ENCODE data around the gene BRINP1.
"Not testable (repeated sequence)": the region's sequence is repeated elsewhere in the genome, so short reads cannot be mapped to it uniquely, and the experiment has no call there.

Gene BRINP1

DNA sequence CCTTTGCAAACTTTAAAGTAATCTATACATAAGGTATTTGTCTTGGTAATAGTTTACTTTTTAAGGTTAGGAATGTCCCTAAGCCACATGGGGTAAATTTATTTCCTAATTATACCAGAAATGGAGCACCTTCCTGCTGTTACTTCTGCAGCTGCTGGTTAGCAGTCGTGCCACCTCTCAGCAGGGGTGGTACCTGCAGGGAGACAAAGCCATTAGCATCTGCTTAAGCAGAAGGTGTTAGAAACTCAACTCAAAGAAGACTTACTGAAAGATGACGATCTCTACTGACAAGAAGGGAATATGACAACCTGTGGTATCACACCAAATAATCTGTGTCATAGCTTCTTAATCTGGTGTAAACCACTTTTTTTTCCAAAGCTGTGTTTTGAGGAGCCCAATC lies 173.7 kb downstream of the BRINP1 start:
- no peak for DNase-seq

DNA sequence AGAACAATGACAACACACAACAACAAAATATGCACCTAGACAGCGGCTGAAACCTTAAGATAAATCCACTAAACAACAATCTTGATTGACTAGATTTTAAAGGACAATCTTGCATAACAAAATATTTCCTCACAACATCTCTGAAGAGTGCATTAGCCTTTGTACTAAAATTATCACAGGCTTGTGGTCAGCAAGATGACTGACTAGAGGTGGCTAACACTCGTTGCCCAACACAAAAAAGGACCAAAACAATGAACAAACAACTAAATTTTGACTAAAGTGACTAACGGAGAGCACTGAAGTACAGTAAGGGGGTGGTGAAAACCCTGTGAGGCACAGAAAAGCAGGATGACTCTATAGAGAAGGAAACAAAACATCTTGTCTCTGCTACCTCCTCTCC lies 183.9 kb downstream of the BRINP1 start:
- no peak for DNase-seq

GRCh38 chr9:119184265-119184936 lies 184.8 kb downstream of the BRINP1 start:
- no peak for DNase-seq

- no peak for DNase-seq
Measured at GRCh38 chr9:119181561-119181960, 187.7 kb downstream of the BRINP1 start.

GRCh38 chr9:119180897-119181296 lies 188.3 kb downstream of the BRINP1 start:
- no peak for DNase-seq

GRCh38 chr9:119179701-119180100 lies 189.5 kb downstream of the BRINP1 start:
- no peak for DNase-seq

DNA sequence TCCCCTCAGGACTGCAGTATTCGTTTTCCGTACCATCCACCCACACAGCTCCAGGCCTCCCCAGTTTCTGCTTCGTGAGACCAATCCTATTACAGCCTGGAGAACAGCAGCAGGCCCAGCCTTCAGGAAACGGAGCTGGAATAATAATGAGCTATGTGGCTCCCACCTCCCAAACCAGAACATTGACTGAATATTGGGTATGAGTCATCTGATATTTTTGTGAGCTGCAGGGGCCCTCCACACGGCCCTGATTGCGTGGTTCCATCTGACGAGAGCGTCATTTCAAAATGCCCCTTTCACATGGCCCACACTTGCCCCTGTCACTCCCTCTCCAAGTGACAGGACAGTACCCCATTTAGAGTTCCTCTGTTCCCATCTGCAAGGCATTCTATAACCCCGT lies 192.0 kb downstream of the BRINP1 start:
- no peak for DNase-seq

DNA sequence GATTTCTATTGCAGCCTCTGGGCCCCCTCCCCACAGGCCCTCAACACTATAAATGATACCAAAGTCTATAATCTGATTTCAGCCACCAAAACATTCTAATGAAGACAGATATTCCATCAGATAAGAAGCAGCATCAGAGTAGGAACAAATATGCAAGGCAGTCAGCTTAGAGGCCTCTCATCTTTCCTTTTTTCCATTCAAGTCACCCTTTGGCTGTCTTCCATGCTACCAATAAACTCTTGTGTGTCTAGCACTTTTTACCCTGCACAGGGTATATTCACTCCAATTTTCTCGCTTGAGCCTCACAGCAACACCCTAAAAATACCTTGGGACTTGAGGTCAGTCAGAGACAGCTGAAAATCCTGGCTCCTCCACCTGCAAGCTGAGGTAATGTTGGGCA lies 193.7 kb downstream of the BRINP1 start:
- DNase-seq: no peak

DNA sequence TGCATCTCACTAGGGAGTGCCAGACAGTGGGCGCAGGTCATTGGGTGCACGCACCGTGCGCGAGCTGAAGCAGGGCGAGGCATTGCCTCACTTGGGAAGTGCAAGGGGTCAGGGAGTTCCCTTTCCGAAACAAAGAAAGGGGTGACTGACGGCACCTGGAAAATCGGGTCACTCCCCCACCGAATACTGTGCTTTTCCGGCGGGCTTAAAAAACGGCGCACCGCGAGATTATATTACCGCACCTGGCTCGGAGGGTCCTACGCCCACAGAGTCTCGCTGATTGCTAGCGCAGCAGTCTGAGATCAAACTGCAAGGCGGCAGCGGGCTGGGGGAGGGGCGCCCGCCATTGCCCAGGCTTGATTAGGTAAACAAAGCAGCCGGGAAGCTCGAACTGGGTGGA lies 200.0 kb downstream of the BRINP1 start:
- DNase-seq: not testable (repeated sequence)

DNA sequence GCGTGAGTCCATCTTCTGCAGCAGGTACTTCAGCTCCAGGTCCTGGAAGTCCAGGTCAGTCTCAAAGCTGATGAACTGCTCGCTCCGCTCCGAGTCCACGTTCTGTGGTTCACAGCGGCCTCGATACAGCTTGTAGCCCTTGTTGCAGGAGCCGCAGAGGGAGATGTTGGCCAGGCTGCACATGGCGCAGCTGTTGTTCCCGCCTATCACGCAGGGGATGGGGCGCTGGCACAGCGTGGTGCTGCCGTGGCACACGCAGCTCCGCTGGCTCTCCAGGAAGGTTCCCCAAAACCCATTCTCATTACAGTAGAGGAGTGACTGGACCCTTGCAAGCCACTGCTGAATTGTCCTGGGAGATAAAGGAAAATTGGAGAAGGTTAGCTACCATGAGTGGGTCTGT lies 201.4 kb downstream of the BRINP1 start:
- no peak for DNase-seq

DNA sequence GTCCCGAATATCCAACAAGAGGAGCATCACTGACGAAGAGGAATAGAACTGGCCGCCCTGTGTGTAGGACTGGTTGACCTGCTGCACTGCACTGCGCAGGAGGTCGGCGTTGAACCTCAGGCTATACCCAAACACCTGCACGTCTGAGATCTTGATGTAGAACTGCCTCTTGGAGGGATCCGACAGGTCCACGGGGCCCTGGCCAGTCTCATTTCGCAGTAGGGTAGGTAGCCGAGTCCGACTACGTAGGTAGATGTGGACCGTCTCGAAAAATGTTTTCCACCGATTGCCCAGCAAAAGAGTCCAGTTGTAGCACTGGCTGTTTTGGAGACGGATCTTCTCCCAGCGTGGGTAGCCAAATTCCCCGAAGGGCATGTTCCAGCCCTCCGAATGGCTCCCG lies 202.0 kb downstream of the BRINP1 start:
- DNase-seq: no peak

- DNase-seq: no peak
Measured at GRCh38 chr9:119166096-119166495, 203.1 kb downstream of the BRINP1 start.

GRCh38 chr9:119165131-119165530 lies 204.1 kb downstream of the BRINP1 start:
- no peak for DNase-seq

GRCh38 chr9:119164716-119165115 lies 204.5 kb downstream of the BRINP1 start:
- no peak for DNase-seq

DNA sequence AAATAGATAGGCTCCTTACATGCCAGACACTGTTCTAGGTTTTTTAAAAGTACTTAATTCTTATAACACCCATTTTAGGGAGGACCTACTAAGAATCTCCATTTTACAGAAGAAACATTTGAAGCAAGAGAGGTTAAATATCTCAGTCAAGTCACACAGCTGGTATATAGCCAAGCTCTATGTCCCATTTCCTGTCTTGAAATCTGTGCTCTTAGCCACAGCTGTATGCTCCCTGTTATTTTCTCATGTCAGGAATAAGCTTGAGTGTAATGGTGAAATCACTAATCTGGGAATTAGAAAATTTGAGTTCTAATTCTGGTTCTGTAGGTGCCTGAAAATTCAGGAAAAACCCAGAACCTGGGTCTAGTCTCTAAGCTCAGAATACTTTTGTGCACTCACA lies 208.7 kb downstream of the BRINP1 start:
- DNase-seq: no peak

DNA sequence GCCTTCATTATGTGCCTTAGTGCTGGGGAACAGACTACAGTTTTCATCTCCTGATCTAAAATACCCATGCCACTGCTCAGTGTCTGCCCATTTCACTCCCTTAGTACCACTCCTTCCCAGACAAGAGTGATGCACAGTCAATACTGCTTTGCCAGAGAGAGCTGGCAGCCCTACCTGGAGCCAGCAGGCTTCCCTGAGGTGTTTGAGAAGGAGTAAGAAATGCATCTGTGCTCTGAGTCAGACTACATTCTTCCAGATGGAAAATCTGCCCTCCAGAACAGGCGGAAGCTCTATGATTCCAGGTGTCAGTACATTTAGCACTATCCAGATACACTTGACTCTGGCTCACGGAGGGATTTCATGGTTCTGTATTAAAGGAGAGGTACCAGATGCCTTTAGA lies 209.8 kb downstream of the BRINP1 start:
- DNase-seq: no peak

DNA sequence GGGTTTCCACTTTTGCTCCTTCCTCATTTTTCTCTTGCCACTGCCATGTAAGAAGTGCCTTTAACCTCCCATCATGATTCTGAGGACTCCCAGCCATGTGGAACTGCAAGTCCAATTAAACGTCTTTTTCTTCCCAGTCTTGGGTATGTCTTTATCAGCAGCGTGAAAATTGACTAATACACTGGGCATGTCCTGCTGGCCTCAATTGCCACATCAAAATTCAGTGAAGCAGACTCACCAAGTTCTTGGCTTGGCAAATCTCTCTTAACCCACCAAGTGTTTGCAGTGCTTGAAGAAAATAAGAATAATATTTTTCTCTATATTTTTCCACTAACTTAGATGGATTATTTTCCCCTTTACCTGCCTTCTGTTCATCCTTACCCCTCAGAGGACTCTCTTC lies 212.0 kb downstream of the BRINP1 start:
- no peak for DNase-seq

DNA sequence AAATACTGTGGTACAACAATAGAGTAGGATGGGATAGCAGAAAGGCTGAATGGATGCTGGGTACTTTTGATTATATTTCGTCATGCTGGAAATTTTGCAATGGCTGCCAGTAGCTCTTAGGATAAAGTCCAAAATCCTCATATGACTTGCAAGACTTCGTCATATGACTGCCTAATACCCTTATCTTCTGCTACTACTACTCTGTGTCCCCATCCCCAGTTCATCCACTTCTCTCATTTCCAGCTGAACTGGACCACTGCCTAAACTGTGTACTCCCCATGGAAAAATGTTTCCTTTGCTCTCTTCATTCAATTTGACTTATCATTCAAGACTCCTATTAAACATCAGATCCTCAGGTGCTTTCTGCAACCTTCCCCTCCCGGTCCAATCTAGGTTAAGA lies 212.9 kb downstream of the BRINP1 start:
- no peak for DNase-seq

DNA sequence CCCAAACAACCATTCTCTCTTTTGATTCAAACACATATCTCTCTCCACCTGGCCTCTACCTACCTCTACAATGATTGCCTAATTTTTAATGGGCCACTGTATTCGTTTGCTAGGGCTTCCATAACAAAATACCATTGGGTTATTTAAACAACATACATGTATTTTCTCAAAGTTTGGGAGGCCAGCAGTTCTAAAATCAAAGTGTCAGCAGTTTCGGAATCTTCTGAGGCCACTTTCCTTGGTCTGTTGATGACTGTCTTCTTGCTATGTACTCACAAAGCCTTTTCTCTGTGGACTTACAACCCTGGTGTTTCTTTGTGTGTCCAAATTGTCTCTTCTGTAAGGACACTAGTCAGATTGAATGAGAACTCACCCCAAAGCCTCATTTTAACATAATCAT lies 214.7 kb downstream of the BRINP1 start:
- DNase-seq: no peak

GRCh38 chr9:119153402-119153801 lies 215.8 kb downstream of the BRINP1 start:
- DNase-seq: no peak

GRCh38 chr9:119148855-119149254 lies 220.4 kb downstream of the BRINP1 start:
- no peak for DNase-seq

GRCh38 chr9:119137479-119137878 lies 231.8 kb downstream of the BRINP1 start:
- DNase-seq: no peak

GRCh38 chr9:119126040-119126439 lies 243.2 kb downstream of the BRINP1 start:
- DNase-seq: no peak

GRCh38 chr9:119121899-119122298 lies 247.3 kb downstream of the BRINP1 start:
- DNase-seq: no peak

DNA sequence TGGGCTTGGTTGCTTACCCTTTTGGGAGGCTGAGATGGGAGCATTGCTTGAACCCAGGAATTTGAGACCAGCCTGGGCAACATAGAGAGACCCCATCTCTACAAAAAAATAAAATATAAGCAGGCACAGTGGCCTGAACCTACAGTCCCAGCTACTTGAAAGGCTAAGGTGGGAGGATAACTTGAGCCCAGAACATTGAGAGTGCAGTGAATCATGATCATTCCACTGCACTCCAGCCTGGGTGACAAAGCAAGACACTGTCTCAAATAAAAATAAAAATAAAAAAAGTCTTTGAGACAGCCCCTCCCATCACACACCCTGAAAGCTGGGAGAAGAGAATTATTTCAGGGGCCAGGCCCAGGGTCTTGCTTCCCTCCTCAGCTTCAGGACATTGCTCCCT lies 251.8 kb downstream of the BRINP1 start:
- no peak for DNase-seq

Data from EL (cell line).